Measurements from ENCODE around the gene RBMS3. TPM values are rescaled to one million over a fixed set of nuclear protein-coding genes. Genes with fewer than 3 reads are reported as not detected.
"Not testable (repeated sequence)": the region's sequence is repeated elsewhere in the genome, so short reads cannot be mapped to it uniquely, and the experiment has no call there.

RBMS3 gene
- total RNA-seq, 1 donor from 2014 or later = 47.6 TPM

GRCh38 chr3:29389362-29389761 lies 108.5 kb downstream of the RBMS3 start:
- Mint-ChIP-seq H3K27me3 (ENCODE audit: low read depth) (no peaks in the 10 kb centered on the region), H3K36me3 (ENCODE audit: low read depth) (peaks cover 13% of the 10 kb centered on the region), H3K9me3 (ENCODE audit: low read depth) (peaks cover 12% of the 10 kb centered on the region), H3K4me1 (ENCODE audit: low read depth) (peaks cover 44% of the 10 kb centered on the region), H3K4me3 (ENCODE audit: unreplicated experiment) (no peak overlapping the region), H3K27ac (ENCODE audit: unreplicated experiment) (no peak overlapping the region)
- TF ChIP-seq CTCF (IDR thresholded peaks at IDR 0.05) = no peak
- no peak for DNase-seq (ENCODE audit: low spot score)

GRCh38 chr3:29392625-29393388 lies 111.9 kb downstream of the RBMS3 start:
- H3K27ac Mint-ChIP-seq (ENCODE audit: unreplicated experiment) = no peak overlapping the region
- peaks cover 12% of the 10 kb centered on the region for H3K4me1 Mint-ChIP-seq (ENCODE audit: low read depth)
- TF ChIP-seq CTCF (IDR thresholded peaks at IDR 0.05) = no peak
- no peak for DNase-seq (ENCODE audit: low spot score)
- H3K27me3 Mint-ChIP-seq (ENCODE audit: low read depth) = no peaks in the 10 kb centered on the region
- no peak overlapping the region for H3K4me3 Mint-ChIP-seq (ENCODE audit: unreplicated experiment)
- peaks cover 12% of the 10 kb centered on the region for H3K9me3 Mint-ChIP-seq (ENCODE audit: low read depth)
- H3K36me3 Mint-ChIP-seq (ENCODE audit: low read depth) = peaks cover 18% of the 10 kb centered on the region

GRCh38 chr3:29393946-29394345 lies 113.1 kb downstream of the RBMS3 start:
- H3K27ac Mint-ChIP-seq (ENCODE audit: unreplicated experiment) = peak overlapping the region; percentile 12

GRCh38 chr3:29397406-29397805 lies 116.5 kb downstream of the RBMS3 start:
- H3K36me3 Mint-ChIP-seq (ENCODE audit: low read depth) = peaks cover 11% of the 10 kb centered on the region
- peaks cover 18% of the 10 kb centered on the region for H3K4me1 Mint-ChIP-seq (ENCODE audit: low read depth)
- H3K27me3 Mint-ChIP-seq (ENCODE audit: low read depth) = no peaks in the 10 kb centered on the region

More at GRCh38 chr3:29393946-29394345, 113.1 kb downstream of the RBMS3 start:
- DNase-seq (ENCODE audit: low spot score); H3K27me3 Mint-ChIP-seq (ENCODE audit: low read depth); H3K4me3 Mint-ChIP-seq (ENCODE audit: unreplicated experiment): not testable (repeated sequence)
- H3K9me3 Mint-ChIP-seq (ENCODE audit: low read depth) = peaks cover 12% of the 10 kb centered on the region
- H3K4me1 Mint-ChIP-seq (ENCODE audit: low read depth) = peaks cover 16% of the 10 kb centered on the region
- peaks cover 16% of the 10 kb centered on the region for H3K36me3 Mint-ChIP-seq (ENCODE audit: low read depth)

GRCh38 chr3:29398787-29399186 lies 117.9 kb downstream of the RBMS3 start:
- Mint-ChIP-seq H3K27ac (ENCODE audit: unreplicated experiment) (no peak overlapping the region), H3K4me3 (ENCODE audit: unreplicated experiment) (no peak overlapping the region), H3K9me3 (ENCODE audit: low read depth) (peaks cover 3% of the 10 kb centered on the region), H3K4me1 (ENCODE audit: low read depth) (peaks cover 18% of the 10 kb centered on the region), H3K27me3 (ENCODE audit: low read depth) (no peaks in the 10 kb centered on the region), H3K36me3 (ENCODE audit: low read depth) (peaks cover 9% of the 10 kb centered on the region)
- DNase-seq (ENCODE audit: low spot score) = no peak
- no peak for TF ChIP-seq CTCF (IDR thresholded peaks at IDR 0.05)

More at GRCh38 chr3:29397406-29397805, 116.5 kb downstream of the RBMS3 start:
- peaks cover 9% of the 10 kb centered on the region for H3K9me3 Mint-ChIP-seq (ENCODE audit: low read depth)
- no peak for DNase-seq (ENCODE audit: low spot score)
- H3K4me3 Mint-ChIP-seq (ENCODE audit: unreplicated experiment) = no peak overlapping the region
- TF ChIP-seq CTCF (IDR thresholded peaks at IDR 0.05) = no peak
- no peak overlapping the region for H3K27ac Mint-ChIP-seq (ENCODE audit: unreplicated experiment)
